GM18951 (cell line): Measurements from ENCODE around the gene LCOR.
A peak's percentile ranks its signal among the peaks of the same experiment; 100 is the strongest.
"Not testable (repeated sequence)": the region's sequence is repeated elsewhere in the genome, so short reads cannot be mapped to it uniquely, and the experiment has no call there.

Experiments
- POLR2A ChIP-seq: IDR thresholded peaks from 4 replicates; pipeline ENCODE4 v1.6.1; 2011; ENCODE audit warnings: mild to moderate bottlenecking; ENCODE audit not compliant: insufficient read length, insufficient read depth; ENCODE audit errors: extremely low read depth
- in situ Hi-C: fragments of 300-500 bp; cut with MboI; formaldehyde crosslinking; loops from one replicate; pipeline ENCODE4 v1.12.0; 2022; ENCODE audit warnings: low sequenced_read_pairs, mixed read lengths, inconsistent platforms; ENCODE audit not compliant: unreplicated experiment

Gene LCOR

DNA sequence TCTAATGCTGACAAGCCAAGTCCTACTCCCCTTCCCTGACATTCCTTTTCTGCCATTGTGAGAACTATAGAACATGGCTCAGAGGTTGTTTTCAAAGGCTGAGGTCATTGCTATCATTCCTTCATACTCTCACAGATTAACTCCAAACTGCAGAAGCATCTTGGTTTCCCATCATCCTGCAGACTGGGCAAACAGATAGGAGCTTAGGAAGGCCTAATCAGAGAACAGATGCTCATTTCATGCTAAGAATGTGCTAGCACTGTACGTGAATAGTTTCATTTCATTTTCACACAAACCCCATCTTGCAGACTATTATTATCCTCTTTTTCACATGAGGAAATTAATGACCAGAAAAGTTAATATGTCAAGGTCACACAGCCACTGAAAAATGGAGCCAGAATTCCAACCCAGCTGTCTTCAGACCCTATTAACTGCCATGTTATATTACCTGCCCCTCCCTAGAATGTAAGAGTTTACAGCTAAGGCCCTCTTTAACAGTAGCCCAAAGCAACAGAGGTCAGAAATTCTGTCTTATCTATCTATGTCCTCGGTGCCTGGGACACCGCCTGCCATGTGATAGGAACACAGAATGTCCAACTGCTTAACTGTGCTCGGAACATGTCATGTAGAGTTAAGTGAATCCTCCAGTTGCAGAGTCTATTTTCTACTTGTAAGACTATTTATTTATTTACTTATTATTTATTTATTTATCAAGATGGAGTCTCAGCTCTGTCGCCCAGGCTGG, 2.9 kb upstream of the LCOR start:
- no peak for TF ChIP-seq POLR2A
- in situ Hi-C loops = loop anchor here (10.0 kb wide), 1 partner anchor 184 kb away; no protein-coding TSS in a partner anchor

DNA sequence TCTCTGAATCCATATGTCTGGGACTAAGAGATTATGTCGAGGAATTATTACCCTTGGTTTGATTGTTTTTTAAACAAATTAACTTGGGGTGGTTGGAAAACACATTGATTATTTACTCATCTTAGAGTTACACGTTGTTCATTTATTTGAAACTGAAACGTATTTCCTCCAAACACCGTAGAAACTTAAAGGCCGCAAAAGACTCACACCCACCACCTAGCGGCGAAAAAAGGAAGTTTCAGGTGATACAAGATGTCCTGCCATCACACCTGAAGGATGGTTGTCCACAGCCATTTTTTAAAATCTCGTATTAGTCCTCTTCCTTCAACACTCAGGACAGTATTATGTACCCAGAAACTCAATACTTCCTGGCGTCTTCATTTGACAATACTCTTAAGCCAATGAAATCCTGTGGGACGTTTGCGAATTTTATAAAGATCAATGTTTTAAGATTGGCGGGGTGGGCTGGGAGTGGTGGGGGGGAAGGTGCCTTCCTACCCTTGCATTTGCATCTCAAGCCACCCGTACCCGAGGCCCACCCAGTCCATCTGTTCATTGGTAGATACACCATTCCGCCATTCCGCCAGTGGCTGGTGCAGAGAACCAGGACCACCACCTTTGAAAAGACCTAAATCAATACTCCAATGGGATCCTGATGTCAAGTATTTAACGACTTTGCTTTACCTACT, 1.4 kb upstream of the LCOR start:
- in situ Hi-C loops = no loop called here
- TF ChIP-seq POLR2A = no peak

DNA sequence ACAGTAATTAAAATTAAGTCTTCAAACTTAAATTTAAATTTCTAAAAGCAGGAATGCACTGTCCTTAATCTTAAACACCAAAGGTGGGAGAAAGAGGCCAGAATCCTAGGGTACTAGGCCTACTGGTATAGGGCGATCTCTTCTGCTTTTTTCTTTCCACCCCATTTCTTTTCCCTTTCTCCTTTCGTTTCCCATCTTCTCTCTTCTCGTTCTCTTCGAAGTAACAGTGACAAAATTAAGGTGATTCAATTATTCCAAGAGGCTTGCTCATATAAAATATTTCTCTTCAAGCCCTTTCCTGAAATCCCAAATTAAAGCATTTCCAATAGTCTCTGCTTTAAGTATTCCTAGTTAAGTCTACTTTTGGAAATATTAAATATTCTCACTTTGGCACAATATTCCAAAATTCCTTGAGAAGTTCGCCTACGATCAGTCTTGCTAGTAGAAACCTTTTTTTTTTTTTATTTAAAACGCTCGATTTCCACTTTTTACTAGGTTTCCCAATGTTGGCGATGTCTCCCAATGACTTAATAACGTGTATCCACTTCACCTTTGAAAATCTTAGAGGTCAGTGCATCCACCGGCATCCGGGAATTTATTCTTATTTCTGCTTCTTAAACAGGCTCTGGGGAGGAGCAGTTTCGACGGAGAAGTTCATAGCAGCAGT, 765 bp upstream of the LCOR start:
- in situ Hi-C loops = no loop called here
- TF ChIP-seq POLR2A = no peak

DNA sequence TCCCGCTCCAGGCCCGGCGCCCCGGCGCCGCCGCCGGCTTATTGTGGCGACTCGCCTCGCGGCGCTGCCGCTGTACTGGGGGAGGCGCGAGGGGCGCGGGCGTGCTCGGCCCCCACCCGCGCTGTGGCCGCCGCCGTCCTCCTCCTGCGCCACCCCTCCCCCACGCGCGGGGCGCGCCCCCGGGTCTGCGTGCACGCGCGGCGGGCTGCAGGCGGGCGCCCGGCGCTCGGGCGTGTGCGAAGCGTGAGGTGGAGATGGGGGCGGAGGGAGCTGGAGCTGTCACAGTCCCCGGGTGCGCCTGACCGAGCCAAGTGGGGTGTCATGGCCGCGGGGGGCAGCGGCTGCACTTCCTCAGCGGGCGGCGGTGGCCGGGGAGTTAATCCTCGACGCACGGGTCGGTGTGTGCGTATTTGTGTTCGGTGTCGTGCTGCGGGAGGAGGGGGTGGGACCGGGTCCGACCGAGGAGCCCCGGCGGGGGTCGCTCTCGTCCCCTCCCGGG, 672 bp downstream of the LCOR start:
- TF ChIP-seq POLR2A = peak; percentile 34
- in situ Hi-C loops = no loop called here

DNA sequence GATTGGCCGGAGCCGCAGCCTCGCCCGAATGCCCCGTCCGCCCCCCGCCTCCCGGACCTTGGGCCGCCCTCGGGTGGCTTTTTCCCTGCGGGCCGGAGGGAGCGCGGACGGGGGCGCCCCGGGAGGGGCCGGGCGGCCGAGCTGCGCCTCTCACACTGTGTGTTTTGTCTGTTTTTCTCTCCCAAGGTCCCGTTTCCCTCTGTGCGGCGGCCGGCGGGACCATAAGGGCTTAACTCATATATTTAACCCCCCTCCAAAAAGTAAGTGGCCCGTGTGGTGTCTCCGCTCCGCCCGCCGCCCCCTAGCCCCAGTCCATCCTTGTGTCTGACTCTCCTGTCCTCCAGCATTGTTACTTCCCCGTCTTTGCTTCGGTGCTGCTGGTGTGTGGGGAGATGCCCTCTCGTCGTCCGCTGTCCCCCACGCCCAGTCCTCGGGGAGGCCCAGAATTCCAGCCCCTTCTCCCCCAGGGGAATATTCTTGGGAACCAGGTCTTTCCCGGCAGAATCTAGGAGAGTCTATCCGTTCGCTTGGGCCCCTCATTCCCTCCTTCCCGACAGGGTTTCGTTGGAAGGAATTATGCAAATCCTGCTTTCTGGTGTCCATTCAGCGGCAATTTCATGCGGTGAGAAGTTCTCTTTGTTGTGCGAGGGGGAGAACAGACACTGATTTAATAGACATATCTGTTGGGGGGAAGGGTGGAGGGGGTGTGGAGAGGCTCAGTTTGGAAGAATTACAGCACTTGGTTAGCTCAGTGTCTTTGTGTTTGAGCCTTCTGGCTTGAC, 1.3 kb downstream of the LCOR start:
- no peak for TF ChIP-seq POLR2A
- in situ Hi-C loops = no loop called here

DNA sequence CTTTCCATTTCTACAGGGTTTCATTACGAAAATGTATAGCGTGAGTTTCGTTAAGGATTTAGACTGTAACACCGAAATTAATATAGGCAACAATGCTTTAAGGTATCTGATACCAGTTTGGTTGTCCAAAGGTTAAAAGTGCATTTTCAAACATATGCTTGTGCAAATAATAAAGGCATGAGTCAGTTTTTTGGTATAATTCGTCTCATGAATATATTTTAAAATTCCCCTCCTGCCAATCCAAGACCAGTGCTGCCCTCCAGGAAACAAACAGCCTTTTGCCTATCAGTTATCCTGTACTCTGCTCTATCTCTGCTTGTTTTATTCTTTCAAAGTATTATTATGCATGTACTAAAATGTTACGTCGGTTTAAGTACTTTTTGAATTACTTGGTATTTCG, 2.0 kb downstream of the LCOR start:
- TF ChIP-seq POLR2A = no peak
- in situ Hi-C loops = no loop called here

DNA sequence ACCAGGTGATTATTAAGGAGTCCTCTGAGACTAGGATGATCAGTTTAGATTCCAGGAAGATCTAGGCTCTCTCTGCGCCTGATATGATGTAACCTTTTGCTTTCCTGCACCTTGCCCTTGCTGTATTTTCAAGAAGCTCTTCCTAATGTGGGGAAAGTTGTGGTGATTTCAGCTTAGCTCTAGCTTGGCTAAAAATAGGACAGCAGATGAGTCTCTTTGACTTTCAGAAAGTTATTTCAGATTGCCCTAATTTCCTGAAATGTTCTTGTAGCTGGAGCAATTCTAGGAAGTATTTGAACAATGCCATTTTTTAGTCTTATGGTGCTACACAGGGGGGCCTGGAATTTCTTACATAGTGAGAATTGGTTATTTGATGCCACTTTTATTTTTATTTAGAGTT, 3.8 kb downstream of the LCOR start:
- in situ Hi-C loops = no loop called here
- TF ChIP-seq POLR2A = no peak

DNA sequence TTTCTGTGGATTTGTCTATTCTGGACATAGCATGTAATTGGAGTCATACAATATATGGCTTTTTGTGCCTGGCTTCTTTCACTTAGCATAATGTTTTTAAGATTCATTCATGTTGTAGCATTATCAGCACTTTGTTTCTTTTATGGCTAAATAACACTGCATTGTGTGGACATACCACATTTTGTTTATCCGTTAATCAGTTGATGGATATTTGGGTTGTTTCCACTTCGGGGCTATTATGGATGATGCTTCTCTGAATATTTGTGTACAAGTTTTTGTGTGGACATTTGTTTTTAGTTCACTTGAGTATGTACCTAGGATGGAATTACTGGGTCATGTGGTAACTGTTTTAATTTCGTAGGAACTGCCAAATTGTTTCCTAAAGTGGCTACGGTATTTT, 6.4 kb downstream of the LCOR start:
- no peak for TF ChIP-seq POLR2A
- in situ Hi-C loops = no loop called here

DNA sequence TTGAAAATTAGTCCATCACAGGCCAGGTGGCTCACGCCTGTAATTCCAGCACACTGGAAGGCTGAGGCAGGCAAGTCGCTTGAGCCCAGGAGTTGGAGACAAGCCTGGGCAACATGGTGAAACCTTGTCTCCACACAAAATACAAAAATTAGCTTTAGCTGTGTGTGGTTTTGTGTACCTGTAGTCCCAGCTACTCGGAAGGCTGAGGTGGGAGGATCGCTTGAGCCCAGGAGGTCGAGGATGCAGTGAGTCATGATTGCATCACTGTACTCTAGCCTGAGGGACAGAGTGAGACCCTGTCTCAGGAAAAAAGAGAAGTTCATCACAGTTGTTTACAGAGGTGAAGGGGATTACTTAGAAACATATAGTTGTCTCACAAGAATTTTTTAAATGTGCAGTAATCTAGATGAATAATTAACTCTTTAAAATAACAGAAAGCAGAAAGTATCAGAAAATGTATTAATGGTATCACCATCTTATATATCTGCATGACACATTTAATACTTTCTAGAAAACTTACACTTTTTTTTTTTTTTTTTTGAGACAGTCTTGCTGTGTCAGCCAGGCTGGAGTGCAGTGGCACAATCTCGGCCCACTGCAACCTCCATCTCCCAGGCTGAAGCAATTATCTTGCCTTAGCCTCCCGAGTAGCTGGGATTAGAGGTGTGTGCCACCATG, 8.9 kb downstream of the LCOR start:
- no peak for TF ChIP-seq POLR2A
- in situ Hi-C loops = no loop called here

DNA sequence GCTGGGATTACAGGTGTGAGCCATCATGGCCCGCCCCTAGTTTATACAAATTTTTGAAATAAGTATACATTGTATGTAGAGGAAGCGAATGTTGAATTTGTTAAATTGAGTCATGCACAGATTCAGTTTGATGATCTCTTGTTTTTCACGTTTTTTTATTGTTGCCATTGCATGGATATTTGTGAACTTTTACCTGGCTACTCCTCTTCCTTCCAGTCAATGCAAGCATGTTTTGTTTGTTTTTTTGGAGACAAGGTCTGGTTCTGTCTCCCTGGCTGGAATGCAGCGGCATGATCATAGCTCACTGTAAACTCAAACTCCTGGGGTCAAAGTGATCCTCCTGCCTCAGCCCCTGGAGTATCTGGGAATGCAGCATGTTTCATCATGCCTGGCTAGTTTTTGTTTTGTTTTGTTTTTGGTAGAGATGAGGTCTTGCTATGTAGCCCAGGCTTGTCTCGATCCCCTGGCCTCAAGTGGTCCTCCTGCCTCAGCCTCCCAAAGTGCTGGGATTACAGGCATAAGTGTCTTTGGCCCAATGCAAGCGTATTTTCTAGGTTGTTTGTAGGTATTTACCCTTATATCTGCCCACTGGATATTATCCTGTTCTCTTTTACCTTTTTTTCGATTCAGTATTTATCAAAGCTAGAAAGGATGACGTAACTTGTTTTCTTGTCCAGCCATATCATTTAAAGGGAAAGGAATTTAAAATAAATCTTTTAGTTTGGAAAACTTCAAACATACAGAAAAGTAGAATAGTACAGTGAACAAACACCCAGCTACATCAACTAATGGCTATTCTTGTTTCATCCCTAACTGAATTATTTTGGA, 11.0 kb downstream of the LCOR start:
- no peak for TF ChIP-seq POLR2A
- in situ Hi-C loops = no loop called here

DNA sequence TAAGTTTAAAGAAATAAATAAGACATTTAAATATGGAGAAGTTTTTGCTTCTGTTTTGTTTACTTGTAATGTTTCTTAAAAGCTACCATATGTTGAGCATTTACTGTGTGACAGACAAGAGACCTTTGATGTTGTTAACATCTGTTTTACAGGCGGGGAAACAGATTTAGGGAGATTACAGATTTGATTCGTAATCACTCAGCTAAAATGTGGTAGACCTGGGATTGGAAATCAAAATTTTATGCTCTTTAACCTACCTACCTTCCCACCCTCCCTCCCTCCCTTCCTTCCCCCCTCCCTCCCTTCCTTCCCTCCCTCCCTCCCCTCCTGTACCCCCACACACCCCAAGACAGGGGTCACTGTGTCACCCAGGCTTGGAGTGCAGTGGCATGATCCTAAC, 11.7 kb downstream of the LCOR start:
- in situ Hi-C loops = no loop called here
- TF ChIP-seq POLR2A = no peak

DNA sequence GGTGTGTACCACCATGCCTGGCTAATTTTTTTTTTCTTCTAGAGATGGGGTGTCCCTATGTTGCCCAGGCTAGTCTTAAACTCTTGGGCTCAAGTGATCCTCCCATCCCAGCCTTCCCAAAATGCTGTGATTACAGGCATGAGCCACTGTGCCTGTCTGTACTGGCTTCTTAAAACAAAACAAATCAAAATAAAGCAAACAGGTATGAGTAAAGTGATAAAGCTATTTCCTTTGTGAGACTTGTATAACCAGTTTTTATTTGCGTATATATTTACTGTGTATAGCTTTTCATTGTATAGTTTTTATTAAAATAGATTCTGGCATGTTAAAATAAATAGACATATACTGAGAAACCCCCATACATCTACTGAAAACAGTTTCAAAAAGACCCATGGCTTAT, 14.3 kb downstream of the LCOR start:
- TF ChIP-seq POLR2A = no peak
- in situ Hi-C loops = no loop called here

DNA sequence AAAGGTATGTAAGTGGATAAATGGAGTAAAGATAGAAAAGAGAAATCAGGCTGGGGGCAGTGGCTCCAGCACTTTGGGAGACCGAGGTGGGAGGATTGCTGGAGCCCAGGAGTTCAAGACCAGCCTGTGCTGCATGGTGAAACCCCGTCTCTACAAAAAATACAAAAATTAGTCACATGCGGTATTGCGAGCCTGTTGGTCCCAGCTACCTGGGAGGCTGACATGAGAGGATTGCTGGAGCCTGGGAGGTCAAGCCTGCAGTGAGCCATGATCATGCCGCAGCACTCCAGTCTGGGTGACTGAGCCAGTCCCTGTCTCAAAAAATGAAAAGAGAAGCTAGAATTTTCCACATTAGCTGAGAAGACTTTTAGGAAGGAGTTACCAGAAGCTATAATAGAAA, 14.8 kb downstream of the LCOR start:
- in situ Hi-C loops = no loop called here
- no peak for TF ChIP-seq POLR2A

DNA sequence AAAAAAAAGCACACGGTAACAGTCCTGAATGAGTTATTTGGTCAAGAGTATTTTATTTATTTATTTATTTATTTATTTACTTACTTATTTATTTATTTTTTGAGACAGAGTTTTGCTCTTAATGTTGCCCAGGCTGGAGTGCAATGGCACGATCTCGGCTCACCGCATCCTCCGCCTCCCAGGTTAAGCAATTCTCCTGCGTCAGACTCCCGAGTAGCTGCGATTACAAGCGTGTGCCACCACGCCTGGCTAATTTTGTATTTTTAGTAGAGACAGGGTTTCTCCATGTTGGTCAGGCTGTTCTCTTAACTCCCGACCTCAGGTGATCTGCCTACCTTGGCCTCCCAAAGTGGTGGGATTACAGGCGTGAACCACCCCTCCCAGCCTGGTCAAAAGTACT, 15.3 kb downstream of the LCOR start:
- in situ Hi-C loops = not testable (repeated sequence)
